Stimulated activated CD4-positive, alpha-beta T cell treated with anti-CD3 and anti-CD28 coated beads, Interleukin-15, amount 100 ng/mL, for 24 hours (primary cell): ENCODE data around the gene ERI3.
A peak's percentile ranks its signal among the peaks of the same experiment; 100 is the strongest.

Experiments
- DNase-seq: peaks from one replicate; pipeline ENCODE4 v3.0.0-alpha.2; 2020

Gene ERI3

DNA sequence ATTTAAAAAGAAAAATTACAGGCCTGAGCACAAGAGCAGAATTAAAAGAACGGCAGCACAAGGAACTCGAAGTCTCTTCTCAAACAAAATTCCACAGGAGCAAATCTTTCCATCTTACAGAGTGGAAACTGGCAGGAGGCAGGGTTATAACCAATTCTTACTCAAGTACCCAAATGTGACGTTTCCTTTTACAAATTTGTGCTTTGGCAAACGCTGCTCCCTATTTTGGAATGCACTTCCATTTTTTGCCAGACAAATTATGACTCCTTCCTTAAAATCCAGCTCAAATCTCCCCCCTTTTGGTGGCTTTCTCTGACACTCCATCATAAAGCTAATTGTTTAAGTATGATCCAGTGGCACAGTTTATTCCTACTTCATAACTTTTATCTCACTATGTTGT lies 7.8 kb downstream of the ERI3 start:
- DNase-seq, result no peak

DNA sequence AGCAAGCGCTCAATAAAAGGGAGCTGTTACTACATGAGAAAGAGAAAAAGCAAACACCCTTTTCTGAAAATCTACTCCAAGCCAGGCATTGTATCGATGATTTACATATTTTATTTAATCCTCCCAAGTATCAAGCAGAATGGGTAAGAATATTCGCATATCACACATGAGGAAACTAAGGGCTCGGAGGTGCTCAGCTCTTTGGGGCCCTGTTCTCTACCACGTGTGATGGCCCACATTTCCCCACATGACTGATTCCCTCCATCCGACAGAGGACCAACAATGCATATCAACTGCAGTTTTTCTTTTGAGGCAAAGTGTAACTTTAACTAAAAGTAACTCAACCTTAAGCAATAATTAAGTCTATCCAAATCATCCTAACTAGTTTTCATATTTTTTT lies 8.2 kb downstream of the ERI3 start:
- no peak for DNase-seq

DNA sequence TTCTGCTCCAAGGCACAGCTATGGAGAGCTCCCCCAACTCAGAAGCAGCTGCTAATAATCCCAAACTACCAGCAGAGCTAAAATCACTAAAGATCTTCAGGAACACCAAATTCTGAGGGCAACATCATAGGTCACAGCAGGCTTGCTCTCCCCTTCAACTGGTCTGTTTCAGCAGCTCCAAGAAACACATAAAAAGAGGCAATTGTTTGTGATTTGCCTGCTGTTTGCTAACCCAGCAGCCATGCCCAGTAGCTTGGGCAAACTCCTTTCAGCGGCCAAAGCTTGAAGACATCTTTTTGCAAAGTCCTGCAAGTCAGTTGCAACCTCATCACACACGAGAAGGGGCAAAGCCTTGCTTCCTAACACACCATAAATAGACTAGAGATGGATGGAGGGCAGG lies 8.9 kb downstream of the ERI3 start:
- no peak for DNase-seq

DNA sequence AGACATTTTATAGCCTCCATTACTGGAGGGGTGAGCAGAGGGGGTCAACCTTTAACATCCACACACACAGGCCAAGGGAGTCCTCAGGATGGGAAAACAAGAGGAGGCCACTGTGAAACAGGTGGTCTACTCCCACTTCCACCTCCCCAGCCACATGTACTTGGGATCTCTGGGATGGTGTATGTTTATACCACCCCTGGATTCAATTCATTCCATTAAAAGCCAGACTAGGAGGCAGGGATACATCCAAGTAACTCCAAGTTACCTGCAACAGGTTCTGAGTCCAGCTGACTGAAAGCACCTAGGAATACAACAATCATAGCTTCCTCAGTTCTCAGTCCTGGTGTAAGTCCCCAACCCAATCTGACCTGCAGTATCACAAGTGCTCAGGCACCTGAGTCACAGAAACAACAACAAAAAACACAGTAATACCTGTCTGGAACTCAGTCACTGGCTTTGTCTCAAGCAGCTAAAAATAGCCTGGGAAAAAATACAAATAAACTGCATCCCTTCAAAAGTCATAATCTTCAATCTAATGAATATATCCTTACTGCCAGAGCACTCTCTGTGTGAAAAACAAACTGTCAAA lies 9.8 kb downstream of the ERI3 start:
- no peak for DNase-seq

DNA sequence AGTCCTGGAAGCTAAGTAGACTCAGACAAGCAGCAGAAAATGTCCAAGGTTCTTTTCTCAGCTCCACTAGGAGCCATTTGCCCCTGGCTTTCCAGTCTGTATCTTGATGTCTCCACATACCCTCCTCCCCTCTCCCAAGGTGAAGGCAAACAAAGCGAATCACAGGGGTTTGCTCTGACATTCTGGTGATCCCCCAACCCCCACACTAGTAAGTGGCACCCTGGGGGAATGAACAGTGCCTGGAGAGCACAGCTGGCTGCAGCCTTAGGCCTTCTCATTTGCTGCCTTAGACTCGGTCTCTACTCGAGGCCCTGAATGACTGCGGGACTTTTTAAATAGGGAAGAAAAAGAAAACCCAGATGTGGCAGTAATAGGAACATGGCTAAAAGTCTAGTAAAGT lies 15.3 kb downstream of the ERI3 start:
- DNase-seq, result no peak

DNA sequence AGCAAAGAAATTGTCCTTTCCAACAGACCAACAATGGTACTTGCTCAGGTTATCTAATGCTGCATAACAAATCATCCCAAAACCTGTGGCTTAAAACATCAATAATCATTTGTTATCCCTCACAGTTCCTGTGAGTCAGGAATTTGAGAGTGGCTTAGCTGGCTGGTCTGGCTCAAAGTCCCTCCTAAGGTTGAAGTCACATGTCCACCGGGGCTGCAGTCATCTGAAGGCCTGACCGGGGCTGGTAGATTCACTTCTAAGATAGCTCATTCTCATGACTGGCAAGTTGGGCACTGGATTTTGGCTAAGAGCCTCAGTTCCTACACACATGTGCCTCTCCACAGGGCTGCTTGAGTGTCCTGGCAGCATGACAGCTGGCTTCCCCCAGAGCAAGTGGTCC lies 16.9 kb downstream of the ERI3 start:
- DNase-seq, result no peak

DNA sequence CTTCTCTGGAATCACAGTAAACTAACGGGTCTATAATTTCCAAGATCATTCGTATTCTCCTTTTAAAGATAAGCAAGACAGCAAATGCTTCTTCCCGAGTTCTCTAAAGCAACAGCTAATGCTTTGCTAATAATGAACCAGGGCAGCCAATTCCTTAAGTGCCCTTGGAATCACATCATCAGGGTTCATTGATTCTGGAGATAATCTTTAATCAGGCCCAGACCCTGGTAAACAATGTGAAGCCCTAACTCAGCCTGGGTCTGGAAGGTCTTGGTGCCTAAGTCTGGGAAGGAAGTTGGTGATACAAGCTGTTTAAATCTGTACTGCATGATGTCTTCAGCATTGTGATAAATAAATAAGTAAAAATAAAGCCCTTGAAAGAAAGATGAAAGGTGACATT lies 18.4 kb downstream of the ERI3 start:
- no peak for DNase-seq

DNA sequence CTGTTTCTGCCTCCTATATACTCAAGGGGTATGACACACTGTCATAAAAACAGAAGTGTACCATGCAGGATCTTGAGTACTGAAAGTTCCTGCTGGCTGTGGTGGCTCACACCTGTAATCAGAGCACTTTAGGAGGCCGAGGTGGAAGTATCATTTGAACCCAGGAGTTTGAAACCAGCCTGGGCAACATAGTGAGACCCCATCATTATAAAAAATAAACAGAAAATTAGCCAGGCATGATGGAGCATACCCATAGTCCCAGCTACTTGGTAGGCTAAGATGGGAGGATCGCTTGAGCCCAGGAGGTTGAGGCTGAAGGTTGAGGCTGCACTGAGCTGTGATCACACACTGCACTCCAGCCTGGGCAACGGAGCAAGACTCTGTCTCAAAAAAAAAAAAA lies 20.1 kb downstream of the ERI3 start:
- no peak for DNase-seq

DNA sequence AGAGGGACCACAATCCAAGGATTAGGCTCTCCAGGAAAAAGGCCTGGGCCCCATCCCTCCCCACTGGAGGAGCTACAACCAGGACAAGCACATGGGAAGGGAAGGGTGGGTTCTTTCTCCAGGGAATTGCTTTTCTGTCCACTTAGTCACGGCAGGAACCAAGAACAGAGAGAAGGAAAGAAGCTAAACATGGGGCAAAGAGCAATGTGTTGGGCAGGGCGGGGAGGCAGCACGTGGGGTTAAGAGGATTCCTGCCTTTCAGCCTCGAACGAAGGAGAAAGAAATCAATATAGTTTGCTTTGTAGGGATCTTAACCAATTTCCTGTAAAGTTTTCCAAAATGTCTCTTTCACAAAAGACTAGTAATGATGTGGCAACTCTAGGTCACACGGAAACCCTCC lies 21.7 kb downstream of the ERI3 start:
- no peak for DNase-seq

DNA sequence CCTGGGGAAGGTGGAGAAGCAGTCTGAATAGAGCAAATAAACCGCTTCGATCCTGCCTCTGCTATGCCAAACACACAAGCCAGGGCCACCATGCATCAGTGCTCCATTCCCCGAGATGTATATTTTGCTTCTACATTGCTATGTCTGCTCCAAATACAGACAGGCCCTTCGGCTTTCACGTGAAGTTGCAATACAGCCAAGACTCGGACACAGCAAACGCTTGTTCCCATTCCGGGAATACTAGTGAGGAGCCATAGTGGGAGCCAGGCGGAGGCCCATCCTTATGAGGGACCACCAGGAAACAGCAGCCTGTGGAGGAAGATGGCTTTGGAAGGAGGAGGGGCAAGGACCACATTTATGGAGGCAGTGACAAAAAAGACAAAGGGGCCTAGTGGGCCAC lies 22.6 kb downstream of the ERI3 start:
- DNase-seq, result no peak

DNA sequence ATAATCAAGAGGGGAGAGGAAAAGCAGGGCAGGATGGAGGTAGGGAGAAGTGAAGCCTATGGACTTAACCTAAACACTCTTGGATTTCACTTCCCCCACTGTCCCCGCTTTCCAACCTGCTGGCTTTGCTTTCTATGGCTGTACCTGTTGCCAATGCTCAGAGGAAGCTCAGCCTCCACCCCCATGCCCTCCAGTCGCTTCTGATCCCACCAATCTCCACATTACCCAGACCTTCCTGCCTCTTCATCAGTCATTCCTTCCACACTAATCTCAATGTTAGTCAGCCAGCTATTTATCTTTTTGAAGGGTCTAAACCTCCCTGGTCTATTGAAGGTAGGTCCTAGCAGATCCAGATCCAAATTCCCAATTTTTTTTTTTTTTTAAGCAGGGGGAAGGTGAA lies 24.1 kb downstream of the ERI3 start:
- DNase-seq, result no peak

DNA sequence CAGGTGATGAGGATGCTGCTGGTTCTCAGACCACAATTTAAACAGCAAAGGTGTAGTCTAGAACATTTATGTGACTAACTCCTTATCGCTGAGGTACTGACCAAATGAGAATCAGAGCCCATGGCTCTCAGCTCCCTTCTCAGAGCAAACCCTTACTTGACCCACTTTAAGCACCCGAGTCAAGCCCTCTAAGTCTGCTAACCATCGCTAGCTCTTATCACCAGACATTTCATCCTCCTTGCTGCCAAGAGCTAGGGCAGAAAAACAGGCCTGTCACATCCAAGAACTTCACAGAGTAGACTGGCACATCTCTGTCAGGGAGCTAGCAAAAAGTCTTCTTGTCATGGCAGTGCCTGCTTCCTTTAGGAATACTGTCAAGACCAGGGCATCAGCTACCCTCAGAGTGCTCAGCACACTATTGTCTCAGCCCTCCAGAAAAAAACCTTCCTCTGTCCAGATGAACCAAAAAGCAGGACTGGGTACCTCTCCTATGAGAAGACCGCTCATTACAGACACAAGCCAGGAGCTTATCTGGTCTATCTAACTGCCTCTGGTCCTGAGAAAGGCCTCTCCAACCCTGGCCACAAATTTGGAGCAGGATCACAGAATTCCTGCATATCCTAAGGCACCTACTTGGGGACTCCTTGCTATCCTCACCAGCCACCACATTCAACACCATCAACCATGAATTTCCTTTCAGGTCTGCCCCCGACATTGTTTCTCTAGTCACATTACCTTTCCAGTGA lies 26.2 kb downstream of the ERI3 start:
- DNase-seq, result no peak

DNA sequence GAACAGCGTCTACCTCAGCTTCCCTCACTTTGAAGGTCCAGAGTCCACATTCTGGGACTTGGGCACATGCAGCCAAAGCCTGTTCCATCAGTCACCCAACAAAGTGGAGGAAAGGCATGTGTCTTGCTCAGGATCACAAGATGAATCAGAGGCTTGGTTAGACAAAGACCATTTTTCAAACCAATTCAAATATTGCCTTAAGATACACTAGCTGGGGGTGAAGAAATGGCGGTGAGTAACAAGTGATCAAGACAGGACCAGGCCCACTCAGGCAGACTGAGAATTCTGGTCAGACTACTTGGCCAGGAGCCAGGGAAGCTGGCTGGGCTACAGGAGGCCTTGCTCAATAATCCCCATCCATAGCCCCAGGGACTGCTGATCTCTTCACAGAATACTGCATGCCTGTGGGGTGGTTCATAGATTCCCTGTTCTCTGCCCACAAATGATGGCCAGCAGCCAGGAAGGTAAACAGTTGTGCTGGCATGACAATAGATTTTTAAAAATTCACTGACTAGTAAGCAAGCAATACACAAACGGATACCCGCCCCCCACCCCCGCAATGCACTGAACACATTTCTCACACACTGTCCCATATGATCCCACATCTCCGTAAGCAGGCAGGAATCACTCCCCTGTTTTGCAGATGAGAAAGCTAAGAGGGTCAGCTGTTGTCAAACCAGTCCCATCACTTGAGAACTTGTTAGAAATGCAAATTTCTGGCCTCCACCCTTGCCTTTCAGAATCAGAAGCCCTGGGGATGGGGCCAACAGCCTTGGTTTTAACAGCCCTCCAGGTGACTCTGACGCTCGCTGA lies 27.2 kb downstream of the ERI3 start:
- no peak for DNase-seq

DNA sequence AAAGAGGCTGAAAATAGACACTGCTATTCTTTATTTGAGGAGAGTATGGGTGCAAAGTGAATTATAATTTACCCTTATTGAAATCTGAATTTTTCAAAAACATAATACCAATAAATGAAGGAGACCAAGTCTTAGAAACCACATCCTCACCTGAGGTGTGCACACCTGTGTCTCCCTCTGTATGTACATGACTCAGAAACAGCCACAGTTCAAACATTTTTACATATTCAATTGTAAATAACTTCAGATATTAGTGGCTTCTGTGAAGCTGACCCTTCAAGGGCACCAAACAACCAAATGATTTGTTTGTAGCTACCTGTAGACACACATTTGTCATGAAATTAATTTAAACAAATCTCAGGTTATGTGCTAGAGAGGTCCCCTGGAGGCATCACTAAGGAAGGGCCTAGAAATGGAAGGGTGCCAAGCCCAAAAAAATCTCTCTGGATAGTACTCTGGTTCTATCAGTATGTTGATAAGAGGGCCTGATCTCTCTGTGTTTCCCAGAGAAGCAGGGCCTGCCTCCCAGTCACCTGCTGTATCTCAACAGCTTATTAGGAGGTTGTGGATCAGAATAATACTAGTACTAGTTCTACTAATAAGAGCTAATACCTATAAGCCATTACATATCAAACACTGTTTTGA lies 28.1 kb downstream of the ERI3 start:
- DNase-seq, result no peak

DNA sequence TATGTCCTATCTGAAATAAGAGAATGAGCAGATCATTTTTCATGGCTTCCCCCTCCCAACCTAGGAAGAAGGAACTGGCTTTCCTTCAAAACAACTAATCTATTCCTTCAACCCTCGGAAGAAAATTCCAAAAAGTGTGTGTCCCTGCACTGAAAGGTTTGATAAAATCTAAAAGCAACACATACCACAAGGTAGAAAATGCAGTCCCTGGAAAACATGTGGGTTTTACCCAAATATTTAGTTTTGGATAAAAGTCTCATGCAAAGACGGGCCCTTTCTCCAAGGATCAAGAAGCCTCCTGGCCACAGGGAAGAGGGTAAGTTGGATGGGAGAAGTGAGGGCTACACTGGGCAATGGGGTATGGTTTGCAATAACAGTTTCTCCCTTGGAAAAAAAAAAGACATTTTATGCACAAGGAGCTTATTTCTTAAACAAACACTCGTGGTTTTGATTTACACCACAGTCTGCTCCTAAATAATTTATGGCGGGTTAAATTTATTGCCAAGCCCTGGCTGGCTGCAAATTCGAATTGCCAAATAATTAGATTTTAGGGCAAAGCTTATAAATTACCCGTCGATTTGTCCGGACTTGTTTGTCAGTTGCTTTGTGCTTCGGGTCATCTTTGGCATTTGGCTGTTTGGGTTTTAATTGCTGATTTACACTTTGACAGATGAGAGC lies 28.9 kb downstream of the ERI3 start:
- no peak for DNase-seq

DNA sequence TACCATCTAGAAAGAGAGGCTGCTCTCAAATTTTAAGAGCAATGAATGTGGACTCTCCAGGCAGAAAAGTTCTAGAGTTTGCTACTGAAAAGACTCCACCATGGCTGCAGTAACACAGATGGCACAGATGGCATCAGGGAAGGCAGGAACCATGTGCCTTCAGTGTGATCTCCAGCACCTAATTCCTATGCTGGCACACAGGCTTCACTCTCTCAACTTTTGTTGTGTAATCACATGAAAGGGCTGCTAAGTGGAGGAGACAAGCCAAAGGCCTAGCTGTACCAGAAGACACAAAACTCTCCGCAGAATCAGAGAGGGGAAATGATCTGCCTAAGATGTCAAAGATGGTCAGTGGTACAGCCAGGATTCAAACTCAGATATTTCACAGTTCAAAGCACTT lies 31.1 kb downstream of the ERI3 start:
- no peak for DNase-seq

DNA sequence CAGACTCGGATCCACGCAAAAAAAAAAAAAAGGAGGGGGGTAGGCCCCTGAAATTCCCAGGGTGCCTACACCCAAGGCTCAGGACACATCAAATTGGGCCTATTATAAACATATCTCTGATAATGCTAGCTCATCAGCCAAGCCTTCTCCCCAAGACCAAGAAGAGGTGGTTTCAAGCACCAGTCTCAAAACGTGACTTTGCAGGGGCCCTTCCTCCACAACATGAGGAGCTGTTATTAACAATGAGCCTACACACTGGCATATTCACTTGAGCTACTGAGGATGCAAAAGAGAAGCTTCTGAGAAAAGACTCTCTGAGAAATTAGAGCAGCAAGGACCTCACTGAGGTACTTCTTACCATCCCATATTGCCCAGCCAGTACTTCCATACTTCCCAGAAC lies 32.7 kb downstream of the ERI3 start:
- DNase-seq, result no peak

DNA sequence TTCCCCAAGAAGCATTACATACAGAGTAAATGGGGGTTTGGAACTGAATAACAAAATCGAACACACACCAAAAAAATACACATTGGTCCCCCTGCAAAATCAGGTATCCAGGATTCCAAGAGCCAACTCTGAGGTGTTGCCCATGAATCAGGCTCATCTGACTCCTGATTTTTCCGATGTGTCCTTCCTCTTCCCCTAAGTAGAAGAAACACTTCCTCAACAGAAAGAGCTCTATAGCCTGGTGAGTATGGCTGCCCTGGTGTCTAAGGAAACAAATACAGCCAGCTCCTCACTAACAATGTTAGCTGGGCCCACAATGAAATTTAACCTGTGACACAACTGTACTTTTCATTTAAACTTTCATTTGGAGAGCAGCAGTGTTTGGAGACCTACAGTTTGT lies 33.6 kb downstream of the ERI3 start:
- no peak for DNase-seq

DNA sequence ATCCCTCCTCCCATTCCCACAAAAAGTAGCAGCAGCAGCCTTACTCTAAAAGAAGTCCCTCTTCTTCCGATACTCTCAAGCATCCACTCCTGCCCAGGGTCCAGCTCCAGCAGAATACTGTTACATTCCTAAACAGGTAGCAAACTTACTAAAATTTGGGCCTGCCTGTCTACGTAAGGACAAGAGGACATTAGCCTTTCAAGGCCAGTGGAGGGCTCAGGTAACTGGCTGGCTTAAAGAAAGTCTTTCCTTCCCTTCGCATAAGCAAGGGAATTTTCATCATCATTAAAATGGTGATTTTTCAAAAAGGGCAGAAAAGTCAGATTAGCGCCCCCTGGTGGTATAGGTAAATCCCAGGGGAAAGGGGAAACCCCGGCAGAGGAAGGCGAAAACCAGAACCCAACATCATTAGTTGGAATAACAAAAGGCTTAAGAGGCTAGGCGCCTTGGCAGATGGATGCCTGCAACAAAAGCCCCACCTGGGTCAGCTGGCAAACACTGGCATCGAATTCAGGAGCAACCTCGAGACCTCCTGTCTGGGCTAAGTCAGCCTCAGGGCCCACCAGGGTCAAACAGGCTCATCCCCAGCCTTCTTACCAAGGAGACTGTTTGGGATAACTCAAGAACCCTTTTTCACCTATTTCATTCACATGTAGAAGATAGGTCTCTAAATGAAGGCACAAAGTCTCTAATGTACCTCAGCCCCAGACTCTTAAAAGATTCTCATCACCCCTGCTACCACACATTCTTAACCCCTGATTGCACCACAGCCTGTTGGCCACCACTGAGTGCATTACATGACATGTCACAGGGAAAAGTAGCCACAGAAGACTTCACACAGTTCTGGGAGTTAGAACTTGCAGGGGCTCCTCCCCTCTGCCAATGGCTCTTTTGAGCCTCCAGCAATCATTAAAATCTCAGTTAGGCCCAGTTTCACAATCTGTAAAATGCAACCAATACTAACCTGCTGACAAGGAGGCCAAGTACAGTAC lies 36.7 kb downstream of the ERI3 start:
- DNase-seq, result peak; percentile 58

DNA sequence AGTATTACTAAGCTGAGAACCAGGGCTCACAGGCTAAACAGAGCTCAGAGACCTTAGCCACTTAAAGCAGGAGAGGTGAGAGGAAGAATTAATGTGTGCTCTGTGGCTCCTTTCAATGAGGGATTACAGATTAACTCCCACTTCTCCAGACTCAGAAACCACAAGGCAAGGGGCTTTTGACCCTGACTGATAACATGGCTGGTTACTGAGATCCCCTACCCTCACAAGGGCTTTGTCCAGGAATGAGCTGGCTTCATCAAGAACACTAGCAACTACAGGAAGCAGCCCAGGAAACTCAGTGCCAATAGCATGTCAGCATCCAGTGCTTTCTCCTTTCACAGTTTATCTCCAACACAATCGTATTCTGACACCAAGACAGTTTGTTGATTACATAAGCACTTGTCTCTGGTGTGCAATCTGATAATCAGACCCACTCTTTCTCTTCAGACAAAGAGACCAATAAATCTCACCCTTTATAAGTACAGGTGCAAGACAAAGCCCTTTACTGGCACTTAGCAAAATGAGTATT lies 38.8 kb downstream of the ERI3 start:
- no peak for DNase-seq

DNA sequence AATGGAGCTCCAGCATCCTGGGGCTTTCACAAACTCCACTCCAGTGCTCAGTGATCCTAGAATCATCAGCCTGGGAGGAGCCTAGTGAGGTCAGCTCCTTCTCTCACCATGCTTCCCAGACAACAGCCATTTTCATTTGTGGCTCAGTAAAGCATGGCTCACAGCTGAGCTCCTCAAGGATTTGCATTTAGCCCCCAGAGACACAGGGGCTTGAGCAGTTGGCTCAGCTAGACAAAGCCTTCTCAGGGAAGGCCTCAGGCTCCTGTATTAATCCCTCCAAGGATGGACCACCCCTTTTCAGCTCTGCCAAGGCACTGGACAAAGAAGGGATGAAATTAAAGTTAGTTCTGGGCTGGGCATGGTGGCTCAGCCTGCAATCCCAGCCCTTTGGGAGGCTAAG lies 39.5 kb downstream of the ERI3 start:
- DNase-seq, result no peak

DNA sequence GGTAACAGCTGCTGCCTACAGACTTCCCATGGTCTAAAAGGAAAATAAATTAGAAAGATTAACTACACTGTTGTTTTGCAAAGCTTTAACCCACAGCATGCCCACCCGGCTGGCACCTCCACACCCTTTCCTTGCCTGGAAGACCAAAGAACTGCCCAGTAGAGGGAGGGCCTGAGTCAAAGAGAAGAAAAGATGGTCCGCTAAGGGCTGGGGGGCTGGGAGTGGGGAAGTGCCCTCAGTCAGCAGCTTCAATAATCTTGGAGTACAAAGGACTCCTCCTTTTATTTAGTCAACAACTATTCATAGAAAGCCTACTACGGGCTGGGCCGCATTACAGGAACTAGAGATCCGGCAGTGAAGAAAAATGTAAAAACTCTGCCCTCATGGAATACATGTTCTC lies 40.6 kb downstream of the ERI3 start:
- no peak for DNase-seq
